Calu3 (cell line): Measurements from ENCODE around the gene LAMA5. TPM values are rescaled to one million over a fixed set of nuclear protein-coding genes. Genes with fewer than 3 reads are reported as not detected.

Experiments
- BruUV-seq: library from RNA; stranded (reverse); fragments of 400-500 nt; replicated peaks from 2 replicates; lab custom pipeline; 2021; lab: Mats Ljungman, UMichigan
- CTCF ChIA-PET: fragments of 300-600 bp; sonication (Branson Sonifier 250); formaldehyde crosslinking; loops from one replicate; lab custom pipeline; 2022; ENCODE audit warnings: antibody characterized with exemption; lab: Charles Lee
- DNase-seq: peaks from one replicate; pipeline ENCODE4 v3.0.0; 2022
- H3K27ac Mint-ChIP-seq: one replicate; pipeline ENCODE4 v1.8.0; 2022; ENCODE audit warnings: mixed read lengths; ENCODE audit not compliant: unreplicated experiment
- H3K27me3 Mint-ChIP-seq: one replicate; pipeline ENCODE4 v1.8.0; 2022; ENCODE audit warnings: mixed read lengths; ENCODE audit not compliant: unreplicated experiment
- H3K36me3 Mint-ChIP-seq: one replicate; pipeline ENCODE4 v1.8.0; 2022; ENCODE audit warnings: mild to moderate bottlenecking, moderate library complexity, mixed read lengths; ENCODE audit not compliant: insufficient read depth, unreplicated experiment
- H3K4me1 Mint-ChIP-seq: one replicate; pipeline ENCODE4 v1.8.0; 2022; ENCODE audit warnings: mild to moderate bottlenecking, low read depth, mixed read lengths; ENCODE audit not compliant: unreplicated experiment
- H3K4me3 Mint-ChIP-seq: one replicate; pipeline ENCODE4 v1.8.0; 2022; ENCODE audit warnings: mild to moderate bottlenecking, low read depth, moderate library complexity, mixed read lengths; ENCODE audit not compliant: unreplicated experiment
- H3K9me3 Mint-ChIP-seq: one replicate; pipeline ENCODE4 v1.8.0; 2022; ENCODE audit warnings: low read depth, mixed read lengths; ENCODE audit not compliant: unreplicated experiment
- CTCF ChIP-seq: fragments of 200-600 bp; IDR thresholded peaks from one replicate; pipeline ENCODE4 v1.8.0; 2022; ENCODE audit warnings: antibody characterized with exemption; ENCODE audit not compliant: unreplicated experiment
- intact Hi-C: fragments of 100-400 bp; cut with micrococcal nuclease; formaldehyde crosslinking; loops from one replicate; pipeline ENCODE4 v1.10.0; 2022; ENCODE audit not compliant: unreplicated experiment
- total RNA-seq: library from RNA; stranded (reverse); gene quantifications from 2 replicates; pipeline ENCODE4 v1.2.3, GENCODE V29; 2022

Gene LAMA5
- total RNA-seq, 1 experiment from 2014 or later, result 763 TPM

GRCh38 chr20:62314711-62315302 lies 52.3 kb downstream of the LAMA5 start:
- no peak for DNase-seq
- Mint-ChIP-seq H3K27me3 (no peaks in the 10 kb centered on the region), H3K4me1 (no peaks in the 10 kb centered on the region), H3K4me3 (no peak overlapping the region), H3K9me3 (no peaks in the 10 kb centered on the region), H3K27ac (peak overlapping the region; percentile 65), H3K36me3 (peaks cover 93% of the 10 kb centered on the region)
- TF ChIP-seq CTCF, result no peak
- intact Hi-C loops, result no loop called here
- no TSS peak for BruUV-seq
- CTCF ChIA-PET, result no interaction called here

- peak overlapping the region; percentile 39 for H3K27ac Mint-ChIP-seq
- no peak for DNase-seq
- CTCF ChIA-PET, result interaction anchor here (0.5 kb wide), 1 partner anchor 97 kb away, joined by 4 read pairs; no protein-coding TSS in a partner anchor
- no peak for TF ChIP-seq CTCF
- no peaks in the 10 kb centered on the region for H3K4me1 Mint-ChIP-seq
- H3K36me3 Mint-ChIP-seq, result peaks cover 91% of the 10 kb centered on the region
- BruUV-seq, result no TSS peak
- intact Hi-C loops, result no loop called here
- H3K9me3 Mint-ChIP-seq, result no peaks in the 10 kb centered on the region
- H3K27me3 Mint-ChIP-seq, result no peaks in the 10 kb centered on the region
- H3K4me3 Mint-ChIP-seq, result no peak overlapping the region
Measured at GRCh38 chr20:62314339-62314638, 52.8 kb downstream of the LAMA5 start.

- peaks cover 6% of the 10 kb centered on the region for H3K4me1 Mint-ChIP-seq
- no peak for DNase-seq
- no peaks in the 10 kb centered on the region for H3K9me3 Mint-ChIP-seq
- peak overlapping the region; percentile 39 for H3K27ac Mint-ChIP-seq
- peaks cover 91% of the 10 kb centered on the region for H3K36me3 Mint-ChIP-seq
- intact Hi-C loops, result no loop called here
- TF ChIP-seq CTCF, result no peak
- no TSS peak for BruUV-seq
- CTCF ChIA-PET, result interaction anchor here (0.5 kb wide), 1 partner anchor 97 kb away, joined by 4 read pairs; no protein-coding TSS in a partner anchor
- no peaks in the 10 kb centered on the region for H3K27me3 Mint-ChIP-seq
- H3K4me3 Mint-ChIP-seq, result no peak overlapping the region
Measured at GRCh38 chr20:62313460-62314338, 53.4 kb downstream of the LAMA5 start.

GRCh38 chr20:62313021-62313420 lies 54.1 kb downstream of the LAMA5 start:
- intact Hi-C loops, result no loop called here
- no TSS peak for BruUV-seq
- no peaks in the 10 kb centered on the region for H3K27me3 Mint-ChIP-seq

More at GRCh38 chr20:62313021-62313420, 54.1 kb downstream of the LAMA5 start:
- CTCF ChIA-PET, result interaction anchor here (0.6 kb wide), 1 partner anchor 46 kb away, joined by 8 read pairs; no protein-coding TSS in a partner anchor
- TF ChIP-seq CTCF, result no peak
- no peak for DNase-seq
- Mint-ChIP-seq H3K27ac (no peak overlapping the region), H3K4me1 (peaks cover 10% of the 10 kb centered on the region), H3K36me3 (peaks cover 92% of the 10 kb centered on the region), H3K9me3 (no peaks in the 10 kb centered on the region), H3K4me3 (no peak overlapping the region)
